GM12878 (cell line): ENCODE data around the gene TMEM126A. TPM values are rescaled to one million over a fixed set of nuclear protein-coding genes. Genes with fewer than 3 reads are reported as not detected.

ENCODE experiments used
- ATAC-seq: fragments of 200-7000 bp; cut with Tn5 transposase; 3 replicates; pipeline ENCODE4 v1.9.1; 2020; ENCODE audit warnings: mild to moderate bottlenecking, moderate library complexity
- BruUV-seq: library from RNA; stranded (reverse); fragments of 400-500 nt; replicated peaks from 2 replicates; lab custom pipeline; 2021; lab: Mats Ljungman, UMichigan
- CTCF ChIA-PET: fragments of 300-600 bp; sonication (Branson Sonifier 250); formaldehyde crosslinking; extraction: SDS; loops from one replicate; lab custom pipeline; 2021; ENCODE audit warnings: inconsistent platforms; lab: Yijun Ruan, JAX
- POLR2A ChIA-PET: fragments of 350-600 bp; formaldehyde crosslinking; extraction: SDS; loops from one replicate; lab custom pipeline; 2021; ENCODE audit warnings: inconsistent platforms; lab: Charles Lee
- RAD21 ChIA-PET: fragments of 300-600 bp; sonication (Branson Sonifier 250); formaldehyde crosslinking; loops from one replicate; lab custom pipeline; 2023; ENCODE audit warnings: antibody characterized with exemption; ENCODE audit not compliant: unreplicated experiment; lab: Charles Lee
- SMC1A ChIA-PET: fragments of 300-600 bp; sonication (Branson Sonifier 250); formaldehyde crosslinking; loops from one replicate; lab custom pipeline; 2023; ENCODE audit not compliant: unreplicated experiment, uncharacterized antibody; lab: Charles Lee
- DNase-seq: peaks from one replicate; pipeline ENCODE4 v3.0.0-alpha.2; 2011; ENCODE audit warnings: low read depth, low spot score
- FAIRE-seq: peaks from 3 replicates; lab custom pipeline; 2011; peaks lifted over from hg19 to GRCh38; lab: Jason Lieb, UNC
- H2AFZ ChIP-seq: 2 replicates; pipeline ENCODE4 v1.6.0; 2011; ENCODE audit warnings: low read depth, low read length, control low read depth; ENCODE audit not compliant: control insufficient read depth
- H3K27ac ChIP-seq: 2 replicates; pipeline ENCODE4 v1.5.1; 2011; ENCODE audit warnings: control low read depth; ENCODE audit not compliant: control insufficient read depth, insufficient read depth
- H3K27me3 ChIP-seq, 2 experiments: replicated peaks in 1 of 2; 2 replicates each; pipeline versions ENCODE4 v1.6.0 to v1.6.1; 2011; ENCODE audit warnings: low read length in 1 of 2; ENCODE audit not compliant: control insufficient read depth in 2 of 2, insufficient read depth in 2 of 2
- H3K36me3 ChIP-seq, 2 experiments: 2 replicates each; pipeline ENCODE4 v1.5.1; 2011; ENCODE audit warnings: low read length in 1 of 2; ENCODE audit not compliant: control insufficient read depth in 2 of 2, insufficient read depth in 2 of 2
- H3K4me1 ChIP-seq: 2 replicates; pipeline ENCODE4 v1.6.1; 2011; ENCODE audit warnings: mild to moderate bottlenecking, low read length, moderate library complexity, mixed read lengths; ENCODE audit not compliant: control insufficient read depth, insufficient read depth
- H3K4me2 ChIP-seq: 2 replicates; pipeline ENCODE4 v1.6.0; 2011; ENCODE audit warnings: control low read depth; ENCODE audit not compliant: control insufficient read depth, insufficient read depth
- H3K4me3 ChIP-seq: fragments of 200-600 bp; sonication (generic); 2 replicates; pipeline ENCODE4 v1.5.1; 2016
- H3K79me2 ChIP-seq: 2 replicates; pipeline ENCODE4 v1.6.0; 2011; ENCODE audit warnings: low read length; ENCODE audit not compliant: control insufficient read depth, insufficient read depth
- H3K9ac ChIP-seq: 2 replicates; pipeline ENCODE4 v1.8.0; 2011; ENCODE audit warnings: low read length, control low read depth, mixed read lengths; ENCODE audit not compliant: control insufficient read depth, insufficient read depth
- H3K9me3 ChIP-seq: replicated peaks from 3 replicates; pipeline ENCODE4 v1.5.1; 2011; ENCODE audit warnings: mild to moderate bottlenecking, low read length; ENCODE audit not compliant: control insufficient read depth, insufficient read depth
- H4K20me1 ChIP-seq: 2 replicates; pipeline ENCODE4 v1.6.0; 2011; ENCODE audit not compliant: control insufficient read depth, insufficient read depth
- ATF7 ChIP-seq: fragments of 450-650 bp; IDR thresholded peaks from 2 replicates; pipeline ENCODE4 v1.6.1; 2016; ENCODE audit warnings: low read depth, mild to moderate bottlenecking
- CBX3 ChIP-seq: fragments of 200-600 bp; sonication (generic); IDR thresholded peaks from 2 replicates; pipeline ENCODE4 v1.6.1; 2016; ENCODE audit warnings: low read depth, borderline replicate concordance
- FOXM1 ChIP-seq: IDR thresholded peaks from 2 replicates; pipeline ENCODE4 v1.6.1; 2012; ENCODE audit warnings: low read depth, mild to moderate bottlenecking, inconsistent platforms, low read length, moderate library complexity
- MEF2A ChIP-seq: IDR thresholded peaks from 2 replicates; pipeline ENCODE4 v1.6.1; 2011; ENCODE audit warnings: low read depth, mild to moderate bottlenecking, low read length, moderate library complexity; ENCODE audit not compliant: insufficient read depth
- PAX5 ChIP-seq: IDR thresholded peaks from 2 replicates; pipeline ENCODE4 v1.6.1; 2011; ENCODE audit warnings: low read depth, low read length, borderline replicate concordance
- POLR2A ChIP-seq: IDR thresholded peaks from 2 replicates; pipeline ENCODE4 v1.6.1; 2011; ENCODE audit warnings: low read depth, mild to moderate bottlenecking, low read length
- RAD51 ChIP-seq: fragments of 450-650 bp; IDR thresholded peaks from 2 replicates; pipeline ENCODE4 v1.6.1; 2016; ENCODE audit warnings: moderate library complexity, mild to moderate bottlenecking, inconsistent platforms
- RB1 ChIP-seq: fragments of 450-650 bp; formaldehyde crosslinking; IDR thresholded peaks from 2 replicates; pipeline ENCODE4 v1.6.1; 2017; ENCODE audit warnings: mild to moderate bottlenecking, borderline replicate concordance
- SUZ12 ChIP-seq: fragments of 200-600 bp; sonication (generic); IDR thresholded peaks from one replicate; pipeline ENCODE4 v1.6.1; 2018; ENCODE audit warnings: antibody characterized with exemption, mild to moderate bottlenecking; ENCODE audit not compliant: unreplicated experiment
- TCF12 ChIP-seq: IDR thresholded peaks from 2 replicates; pipeline ENCODE4 v1.6.1; 2011; ENCODE audit warnings: low read depth, mild to moderate bottlenecking, low read length
- ZNF207 ChIP-seq: fragments of 450-650 bp; IDR thresholded peaks from 2 replicates; pipeline ENCODE4 v1.6.1; 2014; ENCODE audit warnings: antibody characterized with exemption, mild to moderate bottlenecking, borderline replicate concordance
- ZNF274 ChIP-seq: IDR thresholded peaks from one replicate; pipeline ENCODE4 v1.8.0; 2011; ENCODE audit not compliant: insufficient read length, insufficient read depth
- WGBS: methylation state at CpG from one replicate; pipeline ENCODE4 v1.1.6; 2016; ENCODE audit warnings: low lambda C conversion rate; ENCODE audit not compliant: insufficient replicate concordance, insufficient coverage; ENCODE audit errors: missing lambda C conversion rate; 5-methylcytosine and 5-hydroxymethylcytosine counted together
- in situ Hi-C: fragments of 300-500 bp; cut with MboI; formaldehyde crosslinking; loops from 9 replicates; pipeline ENCODE4 v1.14.3; 2018; ENCODE audit warnings: mixed read lengths
- intact Hi-C: fragments of 100-400 bp; cut with micrococcal nuclease; formaldehyde crosslinking; loops from one replicate; pipeline ENCODE4 v1.14.2; 2022; ENCODE audit not compliant: unreplicated experiment
- polyA plus RNA-seq, 11 experiments: library from polyadenylated mRNA; depleted of rRNA in 4 of 11; unstranded in 6 of 11; stranded (reverse) in 5 of 11; fragments of >200 nt; fragmentation: Nextera tagmentation in 4 of 11; fragmentation: Illumina TruSeq in 1 of 11; extraction: Ambion mirVana in 4 of 11; extraction: Trizol in 1 of 11; gene quantifications; 1 replicate in 1 of 11; 2 replicates in 10 of 11; pipeline versions ENCODE4 v1.2.1 to v1.2.3, GENCODE V29; 2011 to 2016; ENCODE audit warnings: inconsistent platforms in 2 of 11, missing spikeins in 2 of 11, low read depth in 1 of 11
- total RNA-seq, 4 experiments: library from RNA; depleted of rRNA in 3 of 4; stranded (reverse); fragments of >200 nt in 3 of 4; fragmentation: Illumina TruSeq in 1 of 4; extraction: Trizol in 1 of 4; gene quantifications; 2 replicates each; pipeline versions ENCODE4 v1.2.1 to v1.2.3, GENCODE V29; 2013 to 2021
- TF ChIP-seq, protein P1 (sequence below): IDR thresholded peaks from 2 replicates; pipeline ENCODE4 v1.6.1; 2012; ENCODE audit warnings: mild to moderate bottlenecking, low read depth, low read length
- TF ChIP-seq, protein P2 (sequence below): fragments of 450-650 bp; IDR thresholded peaks from 2 replicates; pipeline ENCODE4 v1.6.1; 2018; ENCODE audit warnings: borderline replicate concordance, mild to moderate bottlenecking; ENCODE audit not compliant: partially characterized antibody

TMEM126A gene
- total and polyA plus RNA-seq, 10 of the 15 experiments (the other 5 are each of a cell fraction or from before 2014, with no cell fraction given), result 38.6 to 208 (median 71.7) TPM

DNA sequence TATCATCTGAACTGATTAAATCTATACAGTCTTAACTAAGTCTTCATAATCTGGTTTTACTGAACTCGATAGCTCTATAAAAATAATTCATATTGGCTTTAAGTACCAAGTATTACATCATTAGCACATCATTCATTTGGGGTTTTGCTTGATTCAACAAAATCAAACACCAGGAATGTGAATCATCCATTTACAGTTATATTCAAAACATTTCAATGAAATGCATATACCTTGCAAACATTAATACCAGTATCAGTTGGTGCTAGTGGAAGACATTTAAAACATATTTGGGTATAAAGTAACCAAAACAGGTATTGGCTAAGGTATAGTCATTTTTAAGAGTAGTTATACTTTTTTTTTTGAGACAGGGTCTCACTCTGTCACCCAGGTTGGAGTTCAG is 50.4 kb downstream of the TMEM126A start:
- H3K4me2 ChIP-seq, result no peak overlapping the region
- ChIA-PET RAD21 (no interaction called here), SMC1A (interaction anchor here (2.1 kb wide), 1 partner anchor 8 kb away, joined by 5 read pairs; no protein-coding TSS in a partner anchor), CTCF (interaction anchor here (1.5 to 4.3 kb wide), 2 partner anchors 13 to 128 kb away, joined by 4 to 27 read pairs; partner anchors contain the start of gene CCDC89), POLR2A (interaction anchor here (1.2 kb wide), 1 partner anchor 14 kb away, joined by 3 read pairs; no protein-coding TSS in a partner anchor)
- no peaks in the 10 kb centered on the region for H4K20me1 ChIP-seq
- FAIRE-seq (no peak), ATAC-seq (no peak), DNase-seq (no peak)
- 43% methylated on average over 1 of the region's 1 CpG for WGBS
- H3K79me2 ChIP-seq, result no peaks in the 10 kb centered on the region
- H3K4me3 ChIP-seq, result no peak overlapping the region
- H3K9me3 ChIP-seq, result no peaks in the 10 kb centered on the region; the same call in 2 of the 3 replicates
- H3K36me3 ChIP-seq, result no peaks in the 10 kb centered on the region
- no peaks in the 10 kb centered on the region for H3K27me3 ChIP-seq
- no TSS peak for BruUV-seq
- in situ Hi-C loops (no loop called here), intact Hi-C loops (no loop called here)
- no peak overlapping the region for H3K27ac ChIP-seq
- peaks cover 9% of the 10 kb centered on the region for H3K4me1 ChIP-seq
- H2AFZ ChIP-seq, result no peak overlapping the region
- TF ChIP-seq MEF2A (no peak), POLR2A (no peak), PAX5 (no peak), ZNF274 (no peak), FOXM1 (no peak), RB1 (no peak), CBX3 (no peak), ZNF207 (no peak), TCF12 (no peak), SUZ12 (no peak), ATF7 (no peak), RAD51 (no peak)
- TF ChIP-seq, protein P1, sequence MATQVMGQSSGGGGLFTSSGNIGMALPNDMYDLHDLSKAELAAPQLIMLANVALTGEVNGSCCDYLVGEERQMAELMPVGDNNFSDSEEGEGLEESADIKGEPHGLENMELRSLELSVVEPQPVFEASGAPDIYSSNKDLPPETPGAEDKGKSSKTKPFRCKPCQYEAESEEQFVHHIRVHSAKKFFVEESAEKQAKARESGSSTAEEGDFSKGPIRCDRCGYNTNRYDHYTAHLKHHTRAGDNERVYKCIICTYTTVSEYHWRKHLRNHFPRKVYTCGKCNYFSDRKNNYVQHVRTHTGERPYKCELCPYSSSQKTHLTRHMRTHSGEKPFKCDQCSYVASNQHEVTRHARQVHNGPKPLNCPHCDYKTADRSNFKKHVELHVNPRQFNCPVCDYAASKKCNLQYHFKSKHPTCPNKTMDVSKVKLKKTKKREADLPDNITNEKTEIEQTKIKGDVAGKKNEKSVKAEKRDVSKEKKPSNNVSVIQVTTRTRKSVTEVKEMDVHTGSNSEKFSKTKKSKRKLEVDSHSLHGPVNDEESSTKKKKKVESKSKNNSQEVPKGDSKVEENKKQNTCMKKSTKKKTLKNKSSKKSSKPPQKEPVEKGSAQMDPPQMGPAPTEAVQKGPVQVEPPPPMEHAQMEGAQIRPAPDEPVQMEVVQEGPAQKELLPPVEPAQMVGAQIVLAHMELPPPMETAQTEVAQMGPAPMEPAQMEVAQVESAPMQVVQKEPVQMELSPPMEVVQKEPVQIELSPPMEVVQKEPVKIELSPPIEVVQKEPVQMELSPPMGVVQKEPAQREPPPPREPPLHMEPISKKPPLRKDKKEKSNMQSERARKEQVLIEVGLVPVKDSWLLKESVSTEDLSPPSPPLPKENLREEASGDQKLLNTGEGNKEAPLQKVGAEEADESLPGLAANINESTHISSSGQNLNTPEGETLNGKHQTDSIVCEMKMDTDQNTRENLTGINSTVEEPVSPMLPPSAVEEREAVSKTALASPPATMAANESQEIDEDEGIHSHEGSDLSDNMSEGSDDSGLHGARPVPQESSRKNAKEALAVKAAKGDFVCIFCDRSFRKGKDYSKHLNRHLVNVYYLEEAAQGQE, result no peak
- TF ChIP-seq, protein P2, sequence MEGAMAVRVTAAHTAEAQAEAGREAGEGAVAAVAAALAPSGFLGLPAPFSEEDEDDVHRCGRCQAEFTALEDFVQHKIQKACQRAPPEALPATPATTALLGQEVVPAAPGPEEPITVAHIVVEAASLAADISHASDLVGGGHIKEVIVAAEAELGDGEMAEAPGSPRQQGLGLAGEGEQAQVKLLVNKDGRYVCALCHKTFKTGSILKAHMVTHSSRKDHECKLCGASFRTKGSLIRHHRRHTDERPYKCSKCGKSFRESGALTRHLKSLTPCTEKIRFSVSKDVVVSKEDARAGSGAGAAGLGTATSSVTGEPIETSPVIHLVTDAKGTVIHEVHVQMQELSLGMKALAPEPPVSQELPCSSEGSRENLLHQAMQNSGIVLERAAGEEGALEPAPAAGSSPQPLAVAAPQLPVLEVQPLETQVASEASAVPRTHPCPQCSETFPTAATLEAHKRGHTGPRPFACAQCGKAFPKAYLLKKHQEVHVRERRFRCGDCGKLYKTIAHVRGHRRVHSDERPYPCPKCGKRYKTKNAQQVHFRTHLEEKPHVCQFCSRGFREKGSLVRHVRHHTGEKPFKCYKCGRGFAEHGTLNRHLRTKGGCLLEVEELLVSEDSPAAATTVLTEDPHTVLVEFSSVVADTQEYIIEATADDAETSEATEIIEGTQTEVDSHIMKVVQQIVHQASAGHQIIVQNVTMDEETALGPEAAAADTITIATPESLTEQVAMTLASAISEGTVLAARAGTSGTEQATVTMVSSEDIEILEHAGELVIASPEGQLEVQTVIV, result no peak
- TF ChIP-seq, all 136 proteins: peak for 0
- H3K9ac ChIP-seq, result no peak overlapping the region
